Epithelial cell of esophagus (primary cell): ENCODE data around the gene TNRC6B.
"Not testable (repeated sequence)": the region's sequence is repeated elsewhere in the genome, so short reads cannot be mapped to it uniquely, and the experiment has no call there.

Source experiments
- DNase-seq: peaks from one replicate; pipeline ENCODE4 v3.0.0; 2010; ENCODE audit warnings: low read depth
- H3K4me3 ChIP-seq: 2 replicates; pipeline ENCODE4 v1.5.1; 2011; ENCODE audit warnings: mild to moderate bottlenecking, low read length, control low read depth
- CTCF ChIP-seq: IDR thresholded peaks from 2 replicates; pipeline ENCODE4 v1.5.1; 2011; ENCODE audit warnings: low read depth, mild to moderate bottlenecking, low read length, control low read depth, inconsistent platforms; ENCODE audit not compliant: insufficient read depth; ENCODE audit errors: missing control alignments

The TNRC6B gene

GRCh38 chr22:40366068-40366467, 188.3 kb downstream of the TNRC6B start:
- no peak overlapping the region for H3K4me3 ChIP-seq
- DNase-seq: no peak
- no peak for TF ChIP-seq CTCF

DNA sequence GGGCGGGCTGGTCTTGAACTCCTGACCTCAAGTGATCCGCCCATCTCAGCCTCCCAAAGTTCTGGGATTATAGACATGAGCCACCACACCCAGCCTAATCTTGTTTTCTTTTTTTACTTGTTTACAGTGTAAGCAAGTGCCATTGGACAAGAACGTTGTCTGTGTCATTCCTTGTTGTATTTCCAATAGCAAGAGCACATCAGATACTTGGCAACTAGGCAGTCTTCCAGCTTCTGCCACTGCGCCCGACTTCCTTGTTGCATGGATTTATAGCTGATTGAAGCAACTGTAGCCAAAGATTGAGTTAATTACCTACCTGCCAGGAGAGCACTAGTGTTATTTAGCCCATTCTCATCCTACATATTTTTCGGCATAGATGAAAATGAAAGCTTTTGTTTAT, 189.6 kb downstream of the TNRC6B start:
- TF ChIP-seq CTCF: no peak
- H3K4me3 ChIP-seq: no peak overlapping the region
- DNase-seq: no peak

- TF ChIP-seq CTCF: no peak
- DNase-seq: no peak
- H3K4me3 ChIP-seq: no peak overlapping the region
Observed at GRCh38 chr22:40368016-40368415, 190.3 kb downstream of the TNRC6B start.

DNA sequence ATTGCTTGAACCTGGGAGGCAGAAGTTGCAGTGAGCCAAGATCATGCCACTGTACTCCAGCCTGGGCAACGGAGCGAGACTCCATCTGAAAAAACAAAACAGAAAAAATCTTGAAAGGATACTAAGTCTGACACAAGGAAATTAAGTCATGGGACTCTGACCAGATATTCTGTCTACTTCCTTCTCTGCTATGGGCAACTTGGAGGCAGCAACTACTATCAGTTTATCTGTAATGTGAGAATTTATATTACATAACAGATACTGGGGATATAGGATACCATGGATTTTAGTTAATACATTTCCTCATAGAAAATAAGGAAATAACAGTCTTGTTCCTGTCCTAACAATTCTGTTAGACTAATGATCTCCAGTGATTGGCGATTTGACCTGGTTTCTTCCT, 191.1 kb downstream of the TNRC6B start:
- TF ChIP-seq CTCF: no peak
- no peak overlapping the region for H3K4me3 ChIP-seq
- DNase-seq: no peak

DNA sequence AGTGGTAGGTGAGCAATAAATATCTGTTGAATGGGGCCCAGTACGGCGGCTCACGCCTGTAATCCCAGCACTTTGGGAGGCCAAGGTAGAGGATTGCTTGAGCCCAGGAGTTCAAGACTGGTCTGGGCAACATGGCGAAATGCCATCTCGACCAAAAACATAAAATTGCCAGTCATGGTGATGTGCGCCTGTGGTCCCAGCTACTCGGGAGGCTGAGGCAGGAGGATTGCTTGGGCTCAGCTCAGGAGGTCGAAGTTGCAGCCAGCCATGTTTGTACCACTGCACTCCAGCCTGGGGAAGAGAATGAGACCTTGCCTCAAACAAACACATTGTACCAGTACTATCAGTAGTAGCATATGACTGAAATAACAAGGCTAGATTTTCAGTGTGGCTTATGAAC, 196.8 kb downstream of the TNRC6B start:
- no peak for TF ChIP-seq CTCF
- H3K4me3 ChIP-seq: no peak overlapping the region
- no peak for DNase-seq

- no peak for DNase-seq
- H3K4me3 ChIP-seq: no peak overlapping the region
- TF ChIP-seq CTCF: no peak
Observed at GRCh38 chr22:40376149-40376548, 198.4 kb downstream of the TNRC6B start.

DNA sequence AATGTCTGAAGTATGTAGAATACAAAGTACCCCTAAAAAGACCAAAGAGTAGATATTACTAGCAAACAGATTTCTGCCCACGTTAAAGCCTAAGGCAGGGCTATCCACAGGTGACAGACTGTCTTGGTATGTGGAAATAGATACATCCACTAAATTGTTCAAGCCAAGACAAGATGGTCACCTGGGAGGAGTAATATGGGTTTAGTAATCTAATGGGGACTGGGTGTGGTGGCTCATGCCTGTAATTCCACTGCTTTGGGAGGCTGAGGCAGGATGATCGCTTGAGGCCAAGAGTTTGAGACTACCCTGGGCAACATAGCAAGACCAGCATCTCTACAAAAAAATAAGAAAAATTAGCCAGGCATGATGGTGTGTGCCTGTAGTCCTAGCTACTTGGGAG, 200.2 kb downstream of the TNRC6B start:
- H3K4me3 ChIP-seq: no peak overlapping the region
- TF ChIP-seq CTCF: no peak
- peak; percentile 89 for DNase-seq

- not testable (repeated sequence) for DNase-seq, H3K4me3 ChIP-seq
Observed at GRCh38 chr22:40378448-40378847, 200.7 kb downstream of the TNRC6B start.
